GM19397 (cell line): ENCODE measurements around the gene SPC25.
"Not testable (repeated sequence)": the region's sequence is repeated elsewhere in the genome, so short reads cannot be mapped to it uniquely, and the experiment has no call there.

ENCODE experiments used
- ATAC-seq: cut with Tn5 transposase; IDR thresholded peaks from one replicate; pipeline ENCODE4 v1.9.1; 2021; ENCODE audit warnings: mild to moderate bottlenecking, moderate library complexity; ENCODE audit not compliant: unreplicated experiment

The SPC25 gene

GRCh38 chr2:168890006-168890782 is at the start of gene SPC25:
Gene SPC25, minus strand, starts transcription at chr2:168890430. Its CDS starts 911 bp downstream, at chr2:168889519.
- peak; percentile 100 for ATAC-seq

- peak; percentile 39 for ATAC-seq
Observed at GRCh38 chr2:168939918-168940317, 49.7 kb upstream of the SPC25 start.

GRCh38 chr2:168939061-168939460 is 48.8 kb upstream of the SPC25 start:
- no peak for ATAC-seq

- no peak for ATAC-seq
Observed at GRCh38 chr2:168935810-168936581, 45.8 kb upstream of the SPC25 start.

- ATAC-seq: no peak
Observed at GRCh38 chr2:168934826-168935225, 44.6 kb upstream of the SPC25 start.

- ATAC-seq: not testable (repeated sequence)
Observed at GRCh38 chr2:168932174-168932573, 41.9 kb upstream of the SPC25 start.

GRCh38 chr2:168930242-168930641 is 40.0 kb upstream of the SPC25 start:
- no peak for ATAC-seq

- ATAC-seq: no peak
Observed at GRCh38 chr2:168929031-168929430, 38.8 kb upstream of the SPC25 start.

- no peak for ATAC-seq
Observed at GRCh38 chr2:168928113-168928831, 38.0 kb upstream of the SPC25 start.

GRCh38 chr2:168926621-168927386 is 36.6 kb upstream of the SPC25 start:
- ATAC-seq: no peak

GRCh38 chr2:168920504-168921157 is 30.4 kb upstream of the SPC25 start:
- ATAC-seq: no peak

- ATAC-seq: no peak
Observed at GRCh38 chr2:168916331-168916675, 26.1 kb upstream of the SPC25 start.

GRCh38 chr2:168915441-168916330 is 25.5 kb upstream of the SPC25 start:
- ATAC-seq: no peak

GRCh38 chr2:168913495-168913894 is 23.3 kb upstream of the SPC25 start:
- no peak for ATAC-seq

GRCh38 chr2:168912901-168913369 is 22.7 kb upstream of the SPC25 start:
- no peak for ATAC-seq

GRCh38 chr2:168912466-168912865 is 22.2 kb upstream of the SPC25 start:
- no peak for ATAC-seq

- no peak for ATAC-seq
Observed at GRCh38 chr2:168910330-168910729, 20.1 kb upstream of the SPC25 start.

- no peak for ATAC-seq
Observed at GRCh38 chr2:168907940-168908662, 17.9 kb upstream of the SPC25 start.

- no peak for ATAC-seq
Observed at GRCh38 chr2:168904358-168904757, 14.1 kb upstream of the SPC25 start.
